HCT116 (cell line): ENCODE measurements around the gene MIER3. TPM values are rescaled to one million over a fixed set of nuclear protein-coding genes. Genes with fewer than 3 reads are reported as not detected.

Source experiments
- ATAC-seq: fragments of 200-7000 bp; cut with Tn5 transposase; 2 replicates; pipeline ENCODE4 v1.9.1; 2020; ENCODE audit warnings: mild to moderate bottlenecking, moderate library complexity
- BruUV-seq: library from RNA; stranded (reverse); fragments of 400-500 nt; replicated peaks from 2 replicates; lab custom pipeline; 2021; lab: Mats Ljungman, UMichigan
- CTCF ChIA-PET: fragments of 300-600 bp; sonication (Branson Sonifier 250); formaldehyde crosslinking; loops from one replicate; lab custom pipeline; 2021; ENCODE audit warnings: antibody characterized with exemption; lab: Charles Lee
- POLR2A ChIA-PET: fragments of 300-600, 350-600 bp; sonication (Branson Sonifier 250); formaldehyde crosslinking; loops from one replicate; lab custom pipeline; 2021; ENCODE audit warnings: antibody characterized with exemption; lab: Charles Lee
- RAD21 ChIA-PET, 2 experiments: fragments of 300-600 bp; sonication (Branson Sonifier 250); formaldehyde crosslinking; loops; one replicate each; lab custom pipeline; 2023; ENCODE audit warnings: low total read pairs in 2 of 2; ENCODE audit not compliant: uncharacterized antibody in 2 of 2, unreplicated experiment in 2 of 2, low non-redundant PET in 1 of 2; lab: Charles Lee
- DNase-seq: peaks from one replicate; pipeline ENCODE4 v3.0.0-alpha.2; 2010; ENCODE audit warnings: low read depth, low spot score
- H2AFZ ChIP-seq: fragments of 200-600 bp; shearing (Covaris generic), sonication (generic); 2 replicates; pipeline ENCODE4 v1.6.1; 2017; ENCODE audit warnings: low read depth, mixed run types, mixed read lengths, antibody characterized with exemption, low read length; ENCODE audit not compliant: poor library complexity, severe bottlenecking
- H3K27ac ChIP-seq: 2 replicates; pipeline ENCODE4 v1.5.1; 2012; ENCODE audit warnings: low read depth, low read length
- H3K27me3 ChIP-seq: fragments of 200-600 bp; sonication (generic); 2 replicates; pipeline ENCODE4 v1.6.1; 2016; ENCODE audit warnings: mixed run types, low read length, mixed read lengths; ENCODE audit not compliant: insufficient read depth
- H3K36me3 ChIP-seq, 2 experiments: fragments of 200-500 bp in 1 of 2; fragments of 200-600 bp in 1 of 2; sonication (Bioruptor generic) in 1 of 2; sonication (generic) in 1 of 2; 2 replicates each; pipeline versions ENCODE4 v1.5.1 to v1.6.1; 2014 to 2016; ENCODE audit warnings: low read length in 2 of 2, inconsistent platforms in 1 of 2, mixed read lengths in 1 of 2, mixed run types in 1 of 2; ENCODE audit not compliant: insufficient read depth in 2 of 2, control insufficient read depth in 1 of 2
- H3K4me1 ChIP-seq, 2 experiments: fragments of 200-600 bp in 1 of 2; sonication (generic) in 1 of 2; 2 replicates each; pipeline versions ENCODE4 v1.5.1 to v1.6.1; 2012 to 2017; ENCODE audit warnings: low read length in 2 of 2, inconsistent platforms in 1 of 2, mild to moderate bottlenecking in 1 of 2, mixed read lengths in 1 of 2, mixed run types in 1 of 2, moderate library complexity in 1 of 2; ENCODE audit not compliant: insufficient read depth in 2 of 2, control insufficient read depth in 1 of 2
- H3K4me2 ChIP-seq: fragments of 200-600 bp; sonication (generic); 2 replicates; pipeline ENCODE4 v1.6.1; 2017; ENCODE audit warnings: mixed run types, low read length, mixed read lengths
- H3K4me3 ChIP-seq, 2 experiments: fragments of 200-600 bp in 1 of 2; sonication (generic) in 1 of 2; replicated peaks in 1 of 2; 2 replicates each; pipeline ENCODE4 v1.5.1; 2011 to 2016; ENCODE audit warnings: low read length in 2 of 2, control low read depth in 1 of 2, low read depth in 1 of 2, mild to moderate bottlenecking in 1 of 2, mixed read lengths in 1 of 2, mixed run types in 1 of 2
- H3K79me2 ChIP-seq: fragments of 200-600 bp; sonication (generic); 2 replicates; pipeline ENCODE4 v1.6.1; 2017; ENCODE audit warnings: mild to moderate bottlenecking, mixed run types, low read length, moderate library complexity, mixed read lengths; ENCODE audit not compliant: insufficient read depth
- H3K9ac ChIP-seq: fragments of 200-600 bp; sonication (generic); 2 replicates; pipeline ENCODE4 v1.6.1; 2016; ENCODE audit warnings: low read length, mixed read lengths
- H3K9me2 ChIP-seq: fragments of 200-600 bp; sonication (generic), shearing (Covaris generic); 2 replicates; pipeline ENCODE4 v1.6.1; 2017; ENCODE audit warnings: mixed run types, mild to moderate bottlenecking, moderate library complexity; ENCODE audit not compliant: insufficient read depth
- H3K9me3 ChIP-seq, 2 experiments: fragments of 200-500 bp in 1 of 2; fragments of 200-600 bp in 1 of 2; sonication (Bioruptor generic) in 1 of 2; sonication (generic) in 1 of 2; 2 replicates each; pipeline ENCODE4 v1.6.1; 2014 to 2017; ENCODE audit warnings: low read length in 2 of 2, mixed read lengths in 2 of 2, inconsistent platforms in 1 of 2, low read depth in 1 of 2, mild to moderate bottlenecking in 1 of 2, mixed run types in 1 of 2, moderate library complexity in 1 of 2; ENCODE audit not compliant: control insufficient read depth in 1 of 2, insufficient read depth in 1 of 2
- H4K20me1 ChIP-seq: fragments of 200-600 bp; sonication (generic), shearing (Covaris generic); 2 replicates; pipeline ENCODE4 v1.6.1; 2017; ENCODE audit warnings: mixed run types, mild to moderate bottlenecking, moderate library complexity; ENCODE audit not compliant: insufficient read depth
- CBX3 ChIP-seq: IDR thresholded peaks from 2 replicates; pipeline ENCODE4 v1.6.1; 2012; ENCODE audit warnings: low read depth
- EGR1 ChIP-seq: IDR thresholded peaks from 2 replicates; pipeline ENCODE4 v1.6.1; 2012; ENCODE audit warnings: low read depth
- ELF1 ChIP-seq: IDR thresholded peaks from 2 replicates; pipeline ENCODE4 v1.6.1; 2012; ENCODE audit warnings: low read depth, borderline replicate concordance
- EZH2 ChIP-seq: fragments of 200-600 bp; sonication (generic); IDR thresholded peaks from 2 replicates; pipeline ENCODE4 v1.6.1; 2017; ENCODE audit warnings: antibody characterized with exemption, mixed run types
- EZH2phosphoT487 ChIP-seq: fragments of 200-600 bp; IDR thresholded peaks from 2 replicates; pipeline ENCODE4 v1.6.1; 2018; ENCODE audit warnings: antibody characterized with exemption, borderline replicate concordance
- JUND ChIP-seq: IDR thresholded peaks from 2 replicates; pipeline ENCODE4 v1.6.1; 2012
- SRF ChIP-seq: IDR thresholded peaks from 2 replicates; pipeline ENCODE4 v1.6.1; 2012; ENCODE audit warnings: low read depth
- TCF7L2 ChIP-seq: IDR thresholded peaks from 2 replicates; pipeline ENCODE4 v1.7.0; 2011; ENCODE audit warnings: borderline replicate concordance, inconsistent platforms; ENCODE audit not compliant: insufficient read depth, insufficient read length; ENCODE audit errors: extremely low read depth
- YY1 ChIP-seq: IDR thresholded peaks from 2 replicates; pipeline ENCODE4 v1.6.1; 2011; ENCODE audit warnings: low read length, low read depth, moderate library complexity, mild to moderate bottlenecking; ENCODE audit not compliant: insufficient replicate concordance; ENCODE audit errors: extremely low read depth
- ZNF274 ChIP-seq: fragments of 200-500 bp; sonication (Bioruptor generic); IDR thresholded peaks from 2 replicates; pipeline ENCODE4 v1.6.1; 2014; ENCODE audit warnings: mild to moderate bottlenecking, low read depth, low read length, inconsistent platforms
- intact Hi-C: fragments of 100-400 bp; cut with micrococcal nuclease; formaldehyde crosslinking; loops from 2 replicates; pipeline ENCODE4 v1.10.0; 2022
- total RNA-seq: library from RNA; stranded (reverse); gene quantifications from one replicate; pipeline ENCODE4 v1.2.1, GENCODE V29; 2021; ENCODE audit not compliant: unreplicated experiment
- TF ChIP-seq, protein P1 (sequence below): IDR thresholded peaks from 2 replicates; pipeline ENCODE4 v1.6.1; 2012
- TF ChIP-seq, protein P2 (sequence below): IDR thresholded peaks from 2 replicates; pipeline ENCODE4 v1.6.1; 2012
- TF ChIP-seq, protein P3 (sequence below), 3 experiments: fragments of 200-600 bp in 1 of 3; sonication (generic) in 1 of 3; IDR thresholded peaks in 2 of 3; conservative IDR thresholded peaks in 1 of 3; 2 replicates each; pipeline ENCODE4 v1.5.1; 2012 to 2017; ENCODE audit warnings: low read depth in 2 of 3, low read length in 2 of 3, antibody characterized with exemption in 1 of 3, borderline replicate concordance in 1 of 3, control low read depth in 1 of 3, mild to moderate bottlenecking in 1 of 3, mixed read lengths in 1 of 3, mixed run types in 1 of 3, moderate library complexity in 1 of 3; ENCODE audit not compliant: insufficient read depth in 1 of 3
- TF ChIP-seq, protein P4 (sequence below): IDR thresholded peaks from 2 replicates; pipeline ENCODE4 v1.6.1; 2011; ENCODE audit warnings: mild to moderate bottlenecking, low read length, moderate library complexity; ENCODE audit not compliant: insufficient replicate concordance; ENCODE audit errors: extremely low read depth

The MIER3 gene
- total RNA-seq, 1 experiment from 2014 or later, result 21.9 TPM

DNA sequence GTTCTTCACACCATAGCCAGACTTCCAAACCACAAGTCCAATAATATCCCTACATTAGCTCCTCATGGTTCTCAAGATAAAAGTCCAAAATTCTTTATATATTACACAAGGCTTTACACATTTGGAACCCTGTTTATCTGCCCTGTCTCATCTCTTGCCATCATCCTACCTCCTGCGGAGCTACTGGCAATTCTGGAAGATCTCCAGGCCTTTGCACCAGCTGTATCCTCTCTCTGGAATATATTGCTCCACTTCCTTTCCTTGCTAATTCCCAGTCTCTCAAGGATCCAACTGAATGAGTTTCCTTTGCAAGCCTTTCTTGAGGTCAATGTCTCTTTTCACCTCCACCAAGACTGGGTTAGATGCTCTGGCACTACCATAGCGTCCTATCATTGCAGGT, 41.3 kb upstream of the MIER3 start:
- no peaks in the 10 kb centered on the region for H3K79me2 ChIP-seq
- ChIA-PET CTCF (no interaction called here), RAD21 (no interaction called here), POLR2A (no interaction called here)
- DNase-seq (no peak), ATAC-seq (no peak)
- 0 out of 4 replicates have a peak, but pooled peaks cover 0 to 4% of the 10 kb centered on the region in 2 experiments for H3K4me1 ChIP-seq
- H2AFZ ChIP-seq, result no peak overlapping the region
- H3K4me2 ChIP-seq, result no peak overlapping the region
- no peak overlapping the region for H3K4me3 ChIP-seq
- no peak overlapping the region for H3K9ac ChIP-seq
- no peaks in the 10 kb centered on the region for H3K36me3 ChIP-seq
- no peak overlapping the region for H3K27ac ChIP-seq
- BruUV-seq, result no TSS peak
- no peaks in the 10 kb centered on the region for H3K27me3 ChIP-seq
- no peaks in the 10 kb centered on the region for H4K20me1 ChIP-seq
- intact Hi-C loops, result no loop called here
- no peaks in the 10 kb centered on the region for H3K9me2 ChIP-seq
- no peak for TF ChIP-seq ZNF274
- TF ChIP-seq EZH2, result no peak
- TF ChIP-seq, protein P1, sequence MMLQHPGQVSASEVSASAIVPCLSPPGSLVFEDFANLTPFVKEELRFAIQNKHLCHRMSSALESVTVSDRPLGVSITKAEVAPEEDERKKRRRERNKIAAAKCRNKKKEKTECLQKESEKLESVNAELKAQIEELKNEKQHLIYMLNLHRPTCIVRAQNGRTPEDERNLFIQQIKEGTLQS, result no peak
- no peak for TF ChIP-seq EZH2phosphoT487
- TF ChIP-seq TCF7L2, result no peak
- no peak for TF ChIP-seq SRF
- TF ChIP-seq JUND, result no peak
- TF ChIP-seq ELF1, result no peak
- TF ChIP-seq, protein P2, sequence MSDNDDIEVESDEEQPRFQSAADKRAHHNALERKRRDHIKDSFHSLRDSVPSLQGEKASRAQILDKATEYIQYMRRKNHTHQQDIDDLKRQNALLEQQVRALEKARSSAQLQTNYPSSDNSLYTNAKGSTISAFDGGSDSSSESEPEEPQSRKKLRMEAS, result no peak
- TF ChIP-seq EGR1, result no peak
- no peaks in the 10 kb centered on the region for H3K9me3 ChIP-seq

DNA sequence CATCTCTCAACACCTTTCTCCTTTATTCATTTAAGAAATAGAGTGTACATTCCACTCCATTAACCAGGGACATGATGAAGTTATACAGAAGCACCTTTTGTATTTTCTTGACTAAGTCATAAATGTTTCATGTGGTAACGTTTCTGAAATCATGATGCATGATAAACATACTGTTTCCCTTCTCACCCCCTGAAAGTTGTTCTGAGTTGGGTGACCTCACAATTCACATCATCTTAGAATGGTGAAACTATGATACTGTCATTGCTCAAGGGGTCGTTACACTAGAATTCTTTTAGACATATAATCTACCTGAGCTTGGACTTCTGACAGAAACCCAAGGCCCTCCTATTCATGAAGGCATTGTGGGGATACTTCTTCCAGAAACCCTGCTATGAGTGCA, 37.8 kb upstream of the MIER3 start:
- ChIA-PET POLR2A (no interaction called here), CTCF (no interaction called here), RAD21 (no interaction called here)
- H3K27ac ChIP-seq, result no peak overlapping the region
- TF ChIP-seq, protein P2, result no peak
- no peak for TF ChIP-seq CBX3
- no peak for TF ChIP-seq EZH2
- no peak for TF ChIP-seq YY1
- TF ChIP-seq, protein P3, sequence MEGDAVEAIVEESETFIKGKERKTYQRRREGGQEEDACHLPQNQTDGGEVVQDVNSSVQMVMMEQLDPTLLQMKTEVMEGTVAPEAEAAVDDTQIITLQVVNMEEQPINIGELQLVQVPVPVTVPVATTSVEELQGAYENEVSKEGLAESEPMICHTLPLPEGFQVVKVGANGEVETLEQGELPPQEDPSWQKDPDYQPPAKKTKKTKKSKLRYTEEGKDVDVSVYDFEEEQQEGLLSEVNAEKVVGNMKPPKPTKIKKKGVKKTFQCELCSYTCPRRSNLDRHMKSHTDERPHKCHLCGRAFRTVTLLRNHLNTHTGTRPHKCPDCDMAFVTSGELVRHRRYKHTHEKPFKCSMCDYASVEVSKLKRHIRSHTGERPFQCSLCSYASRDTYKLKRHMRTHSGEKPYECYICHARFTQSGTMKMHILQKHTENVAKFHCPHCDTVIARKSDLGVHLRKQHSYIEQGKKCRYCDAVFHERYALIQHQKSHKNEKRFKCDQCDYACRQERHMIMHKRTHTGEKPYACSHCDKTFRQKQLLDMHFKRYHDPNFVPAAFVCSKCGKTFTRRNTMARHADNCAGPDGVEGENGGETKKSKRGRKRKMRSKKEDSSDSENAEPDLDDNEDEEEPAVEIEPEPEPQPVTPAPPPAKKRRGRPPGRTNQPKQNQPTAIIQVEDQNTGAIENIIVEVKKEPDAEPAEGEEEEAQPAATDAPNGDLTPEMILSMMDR (IDR thresholded peaks at IDR 0.05 in 2 of 3, conservative IDR thresholded peaks at IDR 0.05 in 1 of 3; ENCODE audit: borderline replicate concordance in 1 of 3, insufficient read depth in 1 of 3, low read depth in 2 of 3, low read length in 2 of 3), result no peak
- no peak for TF ChIP-seq ZNF274
- TF ChIP-seq, protein P4, sequence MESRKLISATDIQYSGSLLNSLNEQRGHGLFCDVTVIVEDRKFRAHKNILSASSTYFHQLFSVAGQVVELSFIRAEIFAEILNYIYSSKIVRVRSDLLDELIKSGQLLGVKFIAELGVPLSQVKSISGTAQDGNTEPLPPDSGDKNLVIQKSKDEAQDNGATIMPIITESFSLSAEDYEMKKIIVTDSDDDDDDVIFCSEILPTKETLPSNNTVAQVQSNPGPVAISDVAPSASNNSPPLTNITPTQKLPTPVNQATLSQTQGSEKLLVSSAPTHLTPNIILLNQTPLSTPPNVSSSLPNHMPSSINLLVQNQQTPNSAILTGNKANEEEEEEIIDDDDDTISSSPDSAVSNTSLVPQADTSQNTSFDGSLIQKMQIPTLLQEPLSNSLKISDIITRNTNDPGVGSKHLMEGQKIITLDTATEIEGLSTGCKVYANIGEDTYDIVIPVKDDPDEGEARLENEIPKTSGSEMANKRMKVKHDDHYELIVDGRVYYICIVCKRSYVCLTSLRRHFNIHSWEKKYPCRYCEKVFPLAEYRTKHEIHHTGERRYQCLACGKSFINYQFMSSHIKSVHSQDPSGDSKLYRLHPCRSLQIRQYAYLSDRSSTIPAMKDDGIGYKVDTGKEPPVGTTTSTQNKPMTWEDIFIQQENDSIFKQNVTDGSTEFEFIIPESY, result no peak
- TF ChIP-seq EGR1, result no peak
- DNase-seq, result no peak
- no TSS peak for BruUV-seq
- H3K9me2 ChIP-seq, result no peaks in the 10 kb centered on the region
- H2AFZ ChIP-seq, result no peak overlapping the region
- H3K79me2 ChIP-seq, result no peaks in the 10 kb centered on the region
- H3K4me1 ChIP-seq, result no peaks in the 10 kb centered on the region
- no peaks in the 10 kb centered on the region for H4K20me1 ChIP-seq
- H3K4me2 ChIP-seq, result no peak overlapping the region
- intact Hi-C loops, result no loop called here
- no peaks in the 10 kb centered on the region for H3K27me3 ChIP-seq
- no peak overlapping the region for H3K9ac ChIP-seq
- H3K9me3 ChIP-seq, result no peaks in the 10 kb centered on the region
- ATAC-seq, result no peak
- H3K36me3 ChIP-seq, result no peaks in the 10 kb centered on the region
- no peak overlapping the region for H3K4me3 ChIP-seq
